Measurements from ENCODE around the gene TCF7L1.
"Not testable (repeated sequence)": the region's sequence is repeated elsewhere in the genome, so short reads cannot be mapped to it uniquely, and the experiment has no call there.

TCF7L1 gene

GRCh38 chr2:85181134-85181631, 48.0 kb downstream of the TCF7L1 start:
- in situ Hi-C loops (cut with MboI; ENCODE audit: low sequenced_read_pairs), result no loop called here

DNA sequence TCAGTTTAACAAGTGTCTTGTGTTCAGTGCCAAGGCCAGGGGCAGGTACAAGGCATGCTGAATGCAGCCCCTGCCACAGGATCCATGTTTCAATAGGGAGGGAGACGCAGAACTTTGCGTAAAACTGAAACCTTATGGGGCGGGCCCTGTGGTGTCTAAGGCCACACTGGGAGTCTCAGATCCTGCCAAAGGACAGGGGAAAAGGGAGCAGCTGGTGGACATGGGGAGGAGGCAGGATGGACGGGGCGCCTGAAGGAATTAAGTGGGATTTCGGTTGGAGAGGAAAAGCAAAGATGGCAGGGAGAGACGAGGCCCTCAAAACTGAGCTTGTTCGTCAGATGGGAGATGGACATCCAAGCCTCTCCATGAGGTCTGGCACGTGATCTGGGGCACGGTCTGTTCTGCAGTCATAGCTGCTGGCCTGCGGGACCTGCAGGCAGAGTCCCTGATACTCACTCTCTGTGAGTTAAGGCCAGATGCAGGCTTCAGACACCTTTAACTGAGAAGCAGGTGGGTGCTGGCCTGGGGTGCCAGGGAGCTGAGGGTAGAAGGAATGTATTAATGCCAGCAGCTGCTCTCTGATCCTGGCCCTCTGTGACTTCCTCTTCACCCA, 48.8 kb downstream of the TCF7L1 start:
- in situ Hi-C loops (cut with MboI; ENCODE audit: low sequenced_read_pairs), result no loop called here

GRCh38 chr2:85183076-85183475, 49.9 kb downstream of the TCF7L1 start:
- in situ Hi-C loops (cut with MboI; ENCODE audit: low sequenced_read_pairs), result no loop called here

DNA sequence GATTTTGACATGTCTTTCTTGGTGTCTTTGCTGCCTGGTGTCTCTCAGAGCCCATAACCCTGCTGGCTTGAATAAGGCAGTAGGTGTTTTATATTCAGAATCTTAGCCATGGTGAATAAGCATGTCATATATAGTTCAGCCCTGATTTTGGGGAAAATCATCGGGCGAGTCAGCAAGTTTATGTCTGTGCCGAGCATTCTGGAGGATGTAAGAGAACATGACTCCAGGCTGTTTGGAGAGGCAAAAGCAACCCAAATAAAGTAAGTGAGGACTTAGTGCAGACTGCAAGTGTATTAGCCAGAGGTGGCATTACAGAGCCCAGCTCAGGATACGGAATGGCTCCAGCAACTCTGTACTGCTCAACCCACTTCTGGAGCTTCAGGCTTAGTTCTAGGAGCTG, 50.3 kb downstream of the TCF7L1 start:
- in situ Hi-C loops (cut with MboI; ENCODE audit: low sequenced_read_pairs), result no loop called here

DNA sequence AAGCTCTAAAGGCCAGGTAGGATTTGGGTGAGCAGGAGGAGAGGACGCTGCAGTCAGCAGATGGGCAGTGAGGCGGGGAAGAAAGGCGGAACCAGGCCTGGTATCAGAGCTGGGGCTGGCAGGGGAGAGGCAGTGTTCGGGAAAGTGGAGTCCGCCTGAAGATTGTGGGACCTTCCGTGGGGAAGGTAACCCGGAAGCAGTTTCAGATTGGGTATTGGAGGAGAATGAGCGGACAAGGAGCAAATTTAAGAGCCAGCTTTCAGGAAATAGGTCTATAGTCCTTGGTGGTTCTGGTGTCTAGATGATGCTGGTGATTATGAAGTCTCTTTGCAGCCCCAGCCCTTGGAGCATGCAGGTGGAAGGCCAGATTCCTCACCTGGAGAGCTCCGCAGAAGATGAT, 51.0 kb downstream of the TCF7L1 start:
- in situ Hi-C loops (cut with MboI; ENCODE audit: low sequenced_read_pairs), result no loop called here

DNA sequence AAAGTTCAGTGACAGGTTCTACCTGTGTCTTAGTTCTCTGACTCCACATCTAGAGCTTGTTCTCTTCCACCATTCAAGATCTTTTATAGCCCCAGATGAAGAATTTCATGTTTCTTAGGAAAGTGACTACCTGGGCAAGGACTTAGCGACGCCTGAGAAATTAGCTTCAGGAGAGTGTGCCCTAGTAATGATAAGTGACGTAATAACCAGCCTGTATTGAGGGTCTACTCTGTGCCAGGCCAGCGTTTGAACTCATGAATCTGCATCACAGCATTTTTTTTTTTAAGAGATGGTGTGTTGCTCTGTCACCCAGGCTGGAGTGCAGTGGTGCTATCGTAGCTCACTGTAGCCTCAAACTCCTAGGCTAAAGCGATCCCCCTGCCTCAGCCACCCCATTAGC, 51.8 kb downstream of the TCF7L1 start:
- in situ Hi-C loops (cut with MboI; ENCODE audit: low sequenced_read_pairs), result no loop called here

DNA sequence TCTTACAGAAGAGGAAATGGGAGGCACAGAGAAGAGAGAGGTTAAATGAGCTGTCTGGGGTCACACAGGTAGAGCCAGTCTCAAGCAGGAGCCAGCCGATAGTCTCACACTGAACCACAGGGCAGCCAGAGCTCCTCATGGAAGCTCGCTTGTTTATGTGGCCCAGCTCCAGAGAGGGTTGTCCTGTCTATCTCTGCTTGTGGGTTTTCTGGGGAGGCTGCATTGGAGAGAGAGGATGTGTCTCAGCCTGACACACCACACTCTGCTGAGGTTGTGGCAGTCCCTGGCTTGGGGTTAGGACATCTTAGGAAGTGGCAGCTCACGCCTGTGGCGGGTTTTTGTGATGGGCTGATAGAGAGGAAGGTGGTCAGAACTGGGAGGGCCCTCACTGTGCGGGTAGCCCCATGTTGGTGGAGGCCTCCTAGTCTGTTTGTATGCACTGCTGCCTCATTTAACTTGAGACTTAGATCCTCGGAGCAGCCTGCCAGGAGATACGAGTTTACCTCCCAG, 52.3 kb downstream of the TCF7L1 start:
- in situ Hi-C loops (cut with MboI; ENCODE audit: low sequenced_read_pairs), result no loop called here

- in situ Hi-C loops (cut with MboI; ENCODE audit: low sequenced_read_pairs), result no loop called here
Measured at GRCh38 chr2:85187069-85187468, 53.9 kb downstream of the TCF7L1 start.

DNA sequence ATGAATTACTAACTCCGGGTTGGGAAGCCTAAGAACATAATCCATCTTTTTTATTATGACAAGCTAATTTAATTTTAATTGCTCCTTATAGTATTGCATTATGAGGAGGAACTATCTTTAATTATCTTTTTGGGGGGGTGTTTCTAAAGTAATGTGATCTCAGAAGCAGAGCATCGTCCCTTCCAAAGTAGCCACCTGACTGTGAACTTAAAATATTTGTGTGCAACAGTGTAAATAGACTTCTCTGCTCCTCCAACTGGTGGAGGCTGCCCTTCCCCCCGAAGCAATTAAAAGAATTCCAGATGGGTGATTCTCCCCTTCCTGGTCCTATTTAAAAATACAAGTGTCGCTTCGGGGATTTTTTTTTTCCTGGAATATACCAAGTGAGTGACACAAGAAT, 55.7 kb downstream of the TCF7L1 start:
- in situ Hi-C loops (cut with MboI; ENCODE audit: low sequenced_read_pairs), result no loop called here

DNA sequence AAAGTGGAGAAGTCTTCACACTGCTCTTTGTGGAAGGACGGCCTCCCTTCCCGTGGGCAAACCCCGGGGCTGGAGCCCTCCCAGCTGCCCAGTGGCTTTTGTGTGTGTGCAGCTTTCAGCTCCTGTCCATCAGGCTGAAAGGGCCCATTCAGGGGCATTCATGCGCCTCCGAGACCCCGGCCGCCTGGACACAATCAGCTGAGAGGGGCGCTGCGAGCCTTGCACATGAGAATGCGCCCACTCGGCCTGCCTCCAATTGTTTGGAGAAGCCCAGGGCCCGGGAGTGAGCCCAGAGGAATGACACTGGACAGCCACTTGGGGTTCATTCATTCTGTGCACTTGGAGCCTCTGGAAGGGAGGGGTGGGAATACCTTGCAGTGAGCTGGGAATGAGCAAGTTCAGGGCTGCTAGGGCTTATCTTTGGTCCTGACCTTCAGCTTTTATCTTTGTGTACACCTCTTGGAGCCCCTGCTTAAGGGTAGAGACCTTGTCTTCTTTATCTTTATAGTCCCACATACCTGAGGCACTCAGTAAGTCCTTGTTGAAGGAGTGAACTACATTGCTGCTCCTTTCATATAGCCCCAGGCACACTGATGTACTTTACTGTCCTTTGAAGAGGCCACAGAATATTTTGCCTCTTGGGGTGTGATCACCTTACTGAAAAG, 56.5 kb downstream of the TCF7L1 start:
- in situ Hi-C loops (cut with MboI; ENCODE audit: low sequenced_read_pairs), result no loop called here

DNA sequence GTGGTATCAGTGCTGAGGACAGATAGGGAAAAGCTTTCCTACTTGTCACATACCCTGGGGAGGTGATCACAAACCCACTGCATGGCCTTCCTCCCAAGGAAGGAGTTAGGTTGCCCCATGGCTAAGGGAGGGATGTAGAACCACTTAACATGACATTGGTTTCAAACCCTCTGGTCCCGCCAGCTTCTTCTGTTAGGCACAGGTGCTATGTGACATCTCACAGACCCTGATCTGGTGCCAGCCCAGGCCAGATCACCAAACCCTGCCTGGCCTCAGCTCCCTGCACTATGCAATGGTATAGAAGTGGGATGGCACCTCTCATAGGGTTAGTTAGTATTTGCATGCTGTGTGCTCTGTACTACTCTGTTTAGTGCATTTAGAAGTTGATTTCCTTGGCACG, 58.0 kb downstream of the TCF7L1 start:
- in situ Hi-C loops (cut with MboI; ENCODE audit: low sequenced_read_pairs), result no loop called here

DNA sequence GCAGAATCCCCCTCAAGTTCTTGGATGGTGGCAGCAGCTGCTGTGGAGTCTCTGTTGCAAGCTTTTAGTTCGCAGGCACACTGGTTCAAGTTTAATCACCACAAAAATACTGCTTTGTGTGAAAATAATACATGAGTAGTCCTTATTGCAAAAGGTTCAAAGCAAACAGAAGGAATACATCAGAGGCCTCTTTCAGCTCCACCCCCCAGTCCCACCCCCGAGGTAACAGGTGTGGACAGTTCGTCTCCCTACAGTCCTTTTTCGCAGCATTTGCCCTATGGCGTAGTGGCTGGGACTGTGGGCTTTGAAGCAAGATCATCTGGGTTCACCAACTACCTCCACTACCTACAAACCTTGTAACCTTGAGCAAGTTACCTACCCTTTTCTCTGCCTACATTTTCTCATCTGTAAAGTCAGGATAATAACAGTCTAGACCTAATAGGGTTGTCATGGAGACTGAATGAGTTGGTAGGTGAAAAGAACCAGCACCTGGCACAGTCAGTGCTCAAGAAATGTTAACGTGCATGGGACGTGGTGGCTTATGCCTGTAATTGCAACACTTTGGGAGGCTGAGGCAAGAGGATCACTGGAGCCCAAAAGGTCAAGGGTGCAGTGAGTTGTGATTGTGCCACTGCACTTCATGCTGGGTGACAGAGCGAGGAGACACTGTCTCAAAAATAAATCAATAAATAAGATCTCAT, 61.7 kb downstream of the TCF7L1 start:
- in situ Hi-C loops (cut with MboI; ENCODE audit: low sequenced_read_pairs), result no loop called here

- in situ Hi-C loops (cut with MboI; ENCODE audit: low sequenced_read_pairs), result no loop called here
Measured at GRCh38 chr2:85195956-85196355, 62.8 kb downstream of the TCF7L1 start.

- in situ Hi-C loops (cut with MboI; ENCODE audit: low sequenced_read_pairs), result no loop called here
Measured at GRCh38 chr2:85199698-85200097, 66.5 kb downstream of the TCF7L1 start.

- in situ Hi-C loops (cut with MboI; ENCODE audit: low sequenced_read_pairs), result no loop called here
Measured at GRCh38 chr2:85209887-85210286, 76.7 kb downstream of the TCF7L1 start.

DNA sequence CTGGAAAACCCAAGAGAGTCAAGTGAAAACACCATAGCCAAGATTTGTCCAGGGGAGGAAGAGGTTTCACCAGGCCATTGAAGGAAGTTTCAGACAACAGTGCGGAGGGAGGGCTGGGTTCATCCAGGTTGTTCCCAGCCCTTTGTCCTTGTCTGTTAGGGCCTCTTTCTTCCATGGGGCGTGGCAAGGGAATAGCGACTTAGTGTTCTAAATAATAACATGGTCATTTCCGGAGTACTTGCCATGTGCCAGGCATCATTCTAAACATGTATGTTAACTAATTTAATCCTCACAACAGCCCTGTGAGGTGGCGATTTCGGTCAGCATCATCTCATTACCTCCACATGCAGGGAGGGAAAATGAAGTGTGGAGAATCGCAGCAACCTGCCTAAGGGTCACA, 77.3 kb downstream of the TCF7L1 start:
- in situ Hi-C loops (cut with MboI; ENCODE audit: low sequenced_read_pairs), result no loop called here

DNA sequence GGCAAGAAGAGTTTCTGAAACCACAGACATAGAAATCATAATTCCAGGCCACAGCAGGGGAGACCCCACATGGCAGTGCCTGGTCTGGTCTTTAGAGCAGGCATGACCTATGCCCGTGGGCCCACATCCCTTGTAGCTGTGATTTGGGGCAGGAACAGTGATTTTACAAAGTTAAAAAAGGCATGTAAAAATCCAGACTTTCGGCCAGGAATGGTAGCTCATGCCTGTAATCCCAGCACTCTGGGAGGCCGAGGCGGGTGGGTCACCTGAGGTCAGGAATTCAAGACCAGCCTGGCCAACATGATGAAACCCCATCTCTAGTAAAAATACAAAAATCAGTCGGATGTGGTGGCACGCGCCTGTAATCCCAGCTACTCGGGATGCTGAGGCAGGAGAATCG, 78.4 kb downstream of the TCF7L1 start:
- in situ Hi-C loops (cut with MboI; ENCODE audit: low sequenced_read_pairs), result not testable (repeated sequence)

- in situ Hi-C loops (cut with MboI; ENCODE audit: low sequenced_read_pairs), result no loop called here
Measured at GRCh38 chr2:85212841-85213240, 79.6 kb downstream of the TCF7L1 start.

DNA sequence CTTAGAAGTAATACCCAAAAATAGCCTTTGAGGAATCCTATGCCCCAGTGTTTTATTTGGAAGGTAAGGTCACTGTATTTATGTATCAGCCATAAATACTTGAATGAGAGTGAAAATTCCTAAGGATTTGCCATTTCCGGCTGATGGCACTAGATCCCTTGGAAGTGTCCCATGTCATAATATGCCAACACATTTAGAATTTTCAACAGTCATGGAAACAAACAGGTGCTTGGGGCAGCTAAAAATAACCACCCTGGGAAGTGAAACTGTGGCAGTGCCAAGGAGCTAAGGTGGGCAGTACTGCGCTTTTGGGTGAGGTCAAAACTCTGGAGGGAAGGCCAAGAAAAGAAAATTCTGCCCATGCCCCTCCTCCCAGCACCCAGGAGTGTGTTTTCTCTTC, 80.2 kb downstream of the TCF7L1 start:
- in situ Hi-C loops (cut with MboI; ENCODE audit: low sequenced_read_pairs), result no loop called here

- in situ Hi-C loops (cut with MboI; ENCODE audit: low sequenced_read_pairs), result no loop called here
Measured at GRCh38 chr2:85213901-85214512, 80.8 kb downstream of the TCF7L1 start.

DNA sequence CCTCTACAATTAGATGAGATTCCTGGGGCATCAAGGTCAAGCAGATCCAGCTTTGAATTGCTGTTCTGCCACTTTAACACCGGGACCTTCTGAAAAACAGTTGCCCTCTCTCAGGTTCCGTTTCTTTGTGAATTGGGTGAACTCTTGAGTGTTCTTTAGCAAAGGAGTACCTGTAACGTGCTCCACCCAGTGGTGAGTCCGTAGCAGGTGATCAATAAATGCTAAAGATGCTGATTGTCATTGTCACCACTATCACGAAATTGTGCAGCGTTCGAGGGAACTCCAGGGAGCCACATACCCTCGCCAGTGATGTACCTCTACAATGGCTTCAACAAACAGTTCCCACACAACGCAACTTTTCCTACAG, 81.9 kb downstream of the TCF7L1 start:
- in situ Hi-C loops (cut with MboI; ENCODE audit: low sequenced_read_pairs), result no loop called here
